ENCODE results near the gene GRIA3. TPM values are rescaled to one million over a fixed set of nuclear protein-coding genes. Genes with fewer than 3 reads are reported as not detected.

The GRIA3 gene
- total RNA-seq, 2 donors from 2014 or later, result not detected

- no peak for ATAC-seq (replicated peaks in 1 of 2)
- no peaks in the 10 kb centered on the region for H3K4me1 Mint-ChIP-seq (ENCODE audit: low read depth)
Observed at GRCh38 chrX:123173833-123174232, 10.2 kb upstream of the GRIA3 start.

DNA sequence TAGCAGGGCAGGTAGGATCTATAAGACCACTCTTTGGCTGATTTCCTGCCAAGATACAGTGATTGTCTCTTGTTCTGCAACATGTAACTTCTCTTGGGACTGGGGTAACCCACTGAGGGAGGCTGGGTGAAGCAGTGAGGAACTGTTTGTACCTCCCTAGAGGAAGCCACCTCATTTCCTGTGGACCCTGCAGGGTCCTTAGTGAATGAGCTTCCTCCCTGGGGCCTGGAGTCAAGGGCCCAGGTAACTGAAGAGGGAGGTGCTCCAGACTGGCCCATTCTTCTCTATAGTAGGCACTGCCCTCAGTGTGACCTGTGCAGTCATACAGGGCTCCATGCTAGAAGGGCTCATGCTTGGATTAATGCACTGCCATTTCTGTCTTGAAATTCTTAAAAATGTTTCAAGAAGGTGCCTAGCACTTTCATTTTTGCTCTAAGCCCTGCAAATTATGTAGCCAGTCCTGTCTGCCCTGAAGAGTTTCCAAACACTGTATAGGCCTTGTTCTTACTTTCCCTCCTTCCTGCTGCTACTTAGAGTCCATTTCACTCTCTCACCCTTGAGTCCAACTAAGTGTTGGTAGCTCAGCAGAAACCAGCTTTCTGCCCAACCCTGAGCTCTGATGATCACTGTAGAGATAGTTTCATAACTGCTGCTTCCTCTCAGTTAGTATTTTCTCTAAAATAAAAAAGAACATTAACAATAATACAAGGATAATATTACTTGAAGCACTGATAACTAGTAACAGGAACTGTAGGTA is 8.5 kb upstream of the GRIA3 start:
- no peaks in the 10 kb centered on the region for H3K4me1 Mint-ChIP-seq (ENCODE audit: low read depth)
- ATAC-seq (replicated peaks in 1 of 2), result no peak
- no peaks in the 10 kb centered on the region for H3K36me3 Mint-ChIP-seq (ENCODE audit: insufficient read depth in 2 of 2)
- no peak overlapping the region for H3K27ac Mint-ChIP-seq
- H3K9me3 Mint-ChIP-seq, result no peaks in the 10 kb centered on the region
- no peak for DNase-seq
- H3K4me3 Mint-ChIP-seq, result no peak overlapping the region
- H3K27me3 Mint-ChIP-seq (ENCODE audit: low read depth), result peaks cover 9% of the 10 kb centered on the region

More at GRCh38 chrX:123173833-123174232, 10.2 kb upstream of the GRIA3 start:
- no peak for DNase-seq
- Mint-ChIP-seq H3K9me3 (no peaks in the 10 kb centered on the region), H3K27ac (no peak overlapping the region), H3K36me3 (ENCODE audit: insufficient read depth in 2 of 2) (no peaks in the 10 kb centered on the region), H3K27me3 (ENCODE audit: low read depth) (peaks cover 6% of the 10 kb centered on the region), H3K4me3 (no peak overlapping the region)

DNA sequence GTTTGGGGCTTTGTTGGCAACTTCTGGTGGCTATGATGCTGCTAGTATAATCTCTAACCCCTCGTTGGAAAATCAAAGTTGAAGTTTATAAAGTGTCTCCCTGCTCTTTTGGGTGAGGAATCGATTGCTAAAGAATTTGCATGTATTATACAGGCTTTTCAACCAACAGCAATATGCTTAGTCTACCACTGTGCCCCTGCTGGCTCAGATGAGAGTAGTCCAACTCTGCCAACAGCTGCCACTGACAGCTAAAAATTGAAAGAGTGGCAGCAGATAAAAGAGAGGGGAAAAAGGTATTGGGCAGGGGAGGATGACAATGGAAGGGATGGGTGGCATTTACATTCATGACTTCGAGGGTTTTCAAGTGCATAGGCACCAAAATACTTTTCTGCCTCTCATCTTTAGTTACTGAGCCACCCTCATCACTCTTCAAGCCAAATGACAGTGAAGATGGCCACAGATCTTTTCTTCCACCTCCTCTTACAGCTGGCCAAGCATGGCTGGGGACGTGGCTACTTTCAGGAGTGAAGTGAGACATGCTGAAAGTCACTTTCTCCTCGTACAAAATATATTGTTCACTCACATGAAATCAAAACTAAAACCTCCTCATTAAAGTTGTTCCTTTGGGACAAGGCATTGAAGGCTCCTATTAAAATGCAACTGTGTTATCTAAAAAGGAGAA is 2.7 kb upstream of the GRIA3 start:
- Mint-ChIP-seq H3K4me3 (no peak overlapping the region), H3K9me3 (peaks cover 0 to 1% of the 10 kb centered on the region in 2 donors), H3K36me3 (ENCODE audit: insufficient read depth in 2 of 2) (no peaks in the 10 kb centered on the region), H3K27ac (no peak overlapping the region), H3K27me3 (ENCODE audit: low read depth) (peaks cover 57% of the 10 kb centered on the region), H3K4me1 (ENCODE audit: low read depth) (no peaks in the 10 kb centered on the region)
- ATAC-seq (replicated peaks in 1 of 2), result no peak
- no peak for DNase-seq

GRCh38 chrX:123184866-123185276 is 793 bp downstream of the GRIA3 start:
- Mint-ChIP-seq H3K9me3 (peaks cover 0 to 1% of the 10 kb centered on the region in 2 donors), H3K27ac (no peak overlapping the region), H3K36me3 (ENCODE audit: insufficient read depth in 2 of 2) (no peaks in the 10 kb centered on the region), H3K4me3 (peak overlapping the region in 1 of 2 donors; percentile 15), H3K4me1 (ENCODE audit: low read depth) (no peaks in the 10 kb centered on the region), H3K27me3 (ENCODE audit: low read depth) (peaks cover 84% of the 10 kb centered on the region)
- ATAC-seq (replicated peaks in 1 of 2) (no peak), DNase-seq (no peak)

DNA sequence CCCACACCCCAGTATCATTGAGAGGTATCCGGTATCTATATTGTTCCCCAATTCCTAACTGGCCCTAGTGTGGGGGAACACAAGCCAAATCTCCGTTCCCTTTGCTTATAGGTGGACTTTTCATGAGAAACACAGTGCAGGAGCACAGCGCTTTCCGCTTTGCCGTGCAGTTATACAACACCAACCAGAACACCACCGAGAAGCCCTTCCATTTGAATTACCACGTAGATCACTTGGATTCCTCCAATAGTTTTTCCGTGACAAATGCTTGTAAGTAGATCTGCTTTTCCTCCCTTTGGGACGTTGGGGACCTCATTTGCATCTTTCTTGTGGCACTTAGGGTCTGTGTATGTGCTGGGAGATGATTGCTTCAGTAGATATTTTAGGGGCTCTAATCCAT is 1.6 kb downstream of the GRIA3 start:
- no peak for DNase-seq
- ATAC-seq (replicated peaks in 1 of 2), result no peak
- Mint-ChIP-seq H3K4me3 (no peak overlapping the region), H3K36me3 (ENCODE audit: insufficient read depth in 2 of 2) (no peaks in the 10 kb centered on the region), H3K27ac (no peak overlapping the region), H3K27me3 (ENCODE audit: low read depth) (peaks cover 87% of the 10 kb centered on the region), H3K4me1 (ENCODE audit: low read depth) (no peaks in the 10 kb centered on the region), H3K9me3 (peaks cover 0 to 1% of the 10 kb centered on the region in 2 donors)

GRCh38 chrX:123186801-123187200 is 2.7 kb downstream of the GRIA3 start:
- no peak for ATAC-seq (replicated peaks in 1 of 2)
- H3K4me1 Mint-ChIP-seq (ENCODE audit: low read depth), result no peaks in the 10 kb centered on the region
- H3K4me3 Mint-ChIP-seq, result no peak overlapping the region
- H3K36me3 Mint-ChIP-seq (ENCODE audit: insufficient read depth in 2 of 2), result no peaks in the 10 kb centered on the region
- no peak for DNase-seq
- peaks cover 0 to 1% of the 10 kb centered on the region in 2 donors for H3K9me3 Mint-ChIP-seq
- peaks cover 87% of the 10 kb centered on the region for H3K27me3 Mint-ChIP-seq (ENCODE audit: low read depth)
- no peak overlapping the region for H3K27ac Mint-ChIP-seq

GRCh38 chrX:123188081-123188480 is 4.0 kb downstream of the GRIA3 start:
- H3K27me3 Mint-ChIP-seq (ENCODE audit: low read depth), result peaks cover 74% of the 10 kb centered on the region
- ATAC-seq (replicated peaks in 1 of 2) (no peak), DNase-seq (no peak)
- H3K9me3 Mint-ChIP-seq, result peaks cover 0 to 1% of the 10 kb centered on the region in 2 donors
- no peaks in the 10 kb centered on the region for H3K4me1 Mint-ChIP-seq (ENCODE audit: low read depth)
- no peak overlapping the region for H3K4me3 Mint-ChIP-seq
- H3K36me3 Mint-ChIP-seq (ENCODE audit: insufficient read depth in 2 of 2), result no peaks in the 10 kb centered on the region
- no peak overlapping the region for H3K27ac Mint-ChIP-seq

GRCh38 chrX:123189338-123189737 is 5.3 kb downstream of the GRIA3 start:
- Mint-ChIP-seq H3K4me1 (ENCODE audit: low read depth) (no peaks in the 10 kb centered on the region), H3K27me3 (ENCODE audit: low read depth) (peaks cover 61% of the 10 kb centered on the region), H3K27ac (no peak overlapping the region), H3K9me3 (no peaks in the 10 kb centered on the region), H3K4me3 (no peak overlapping the region), H3K36me3 (ENCODE audit: insufficient read depth in 2 of 2) (no peaks in the 10 kb centered on the region)
- ATAC-seq (replicated peaks in 1 of 2) (no peak), DNase-seq (no peak)

DNA sequence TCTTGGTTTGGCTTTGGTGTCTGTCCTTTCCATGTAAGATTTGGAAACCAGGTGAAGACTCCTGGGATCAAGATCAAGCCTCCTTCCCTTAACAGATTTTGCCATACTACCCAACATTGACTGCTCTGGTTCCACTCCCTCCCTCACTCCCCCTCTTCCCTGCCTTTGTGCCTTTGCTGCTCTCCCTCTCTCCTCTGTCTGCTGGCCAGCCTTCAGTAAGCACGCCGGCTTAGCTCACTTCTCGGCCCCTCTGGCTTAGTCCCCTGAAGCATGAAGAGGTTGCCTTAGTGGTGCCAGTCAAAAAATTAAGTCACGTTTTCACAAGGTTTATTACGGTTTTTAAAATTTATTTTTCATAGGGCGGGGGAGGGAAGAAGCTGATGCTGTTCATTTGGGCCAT is 6.0 kb downstream of the GRIA3 start:
- Mint-ChIP-seq H3K27me3 (ENCODE audit: low read depth) (peaks cover 58% of the 10 kb centered on the region), H3K9me3 (no peaks in the 10 kb centered on the region), H3K4me1 (ENCODE audit: low read depth) (no peaks in the 10 kb centered on the region), H3K27ac (no peak overlapping the region), H3K4me3 (no peak overlapping the region), H3K36me3 (ENCODE audit: insufficient read depth in 2 of 2) (no peaks in the 10 kb centered on the region)
- DNase-seq (no peak), ATAC-seq (replicated peaks in 1 of 2) (no peak)

- no peak overlapping the region for H3K27ac Mint-ChIP-seq
- H3K4me1 Mint-ChIP-seq (ENCODE audit: low read depth), result no peaks in the 10 kb centered on the region
- DNase-seq, result no peak
- H3K9me3 Mint-ChIP-seq, result no peaks in the 10 kb centered on the region
- no peak for ATAC-seq (replicated peaks in 1 of 2)
- H3K4me3 Mint-ChIP-seq, result no peak overlapping the region
- peaks cover 28% of the 10 kb centered on the region for H3K27me3 Mint-ChIP-seq (ENCODE audit: low read depth)
- H3K36me3 Mint-ChIP-seq (ENCODE audit: insufficient read depth in 2 of 2), result no peaks in the 10 kb centered on the region
Observed at GRCh38 chrX:123193101-123193500, 9.0 kb downstream of the GRIA3 start.

DNA sequence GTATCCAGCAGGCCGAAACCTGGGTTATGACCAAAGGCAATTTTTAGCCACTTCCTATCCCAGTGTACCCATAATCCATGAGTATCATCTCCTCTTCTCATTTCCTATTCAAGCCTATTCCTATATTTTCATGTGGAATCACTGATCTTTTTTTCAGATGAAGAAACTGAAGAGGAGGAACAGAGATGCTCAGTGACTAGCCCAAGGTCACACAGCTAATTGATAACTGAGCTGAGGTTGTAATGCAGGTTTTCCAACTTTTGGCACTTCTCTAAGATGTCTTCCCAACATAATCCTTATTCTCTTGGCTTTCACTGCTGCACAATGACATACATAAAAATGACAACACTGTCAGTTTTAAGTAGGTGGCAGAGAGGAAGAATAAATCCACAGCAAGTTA is 15.3 kb downstream of the GRIA3 start:
- DNase-seq, result no peak
- Mint-ChIP-seq H3K4me3 (no peak overlapping the region), H3K36me3 (ENCODE audit: insufficient read depth in 2 of 2) (no peaks in the 10 kb centered on the region), H3K27me3 (ENCODE audit: low read depth) (peaks cover 5% of the 10 kb centered on the region), H3K9me3 (no peaks in the 10 kb centered on the region), H3K4me1 (ENCODE audit: low read depth) (no peaks in the 10 kb centered on the region), H3K27ac (no peak overlapping the region)
- no peak for ATAC-seq (replicated peaks in 1 of 2)

DNA sequence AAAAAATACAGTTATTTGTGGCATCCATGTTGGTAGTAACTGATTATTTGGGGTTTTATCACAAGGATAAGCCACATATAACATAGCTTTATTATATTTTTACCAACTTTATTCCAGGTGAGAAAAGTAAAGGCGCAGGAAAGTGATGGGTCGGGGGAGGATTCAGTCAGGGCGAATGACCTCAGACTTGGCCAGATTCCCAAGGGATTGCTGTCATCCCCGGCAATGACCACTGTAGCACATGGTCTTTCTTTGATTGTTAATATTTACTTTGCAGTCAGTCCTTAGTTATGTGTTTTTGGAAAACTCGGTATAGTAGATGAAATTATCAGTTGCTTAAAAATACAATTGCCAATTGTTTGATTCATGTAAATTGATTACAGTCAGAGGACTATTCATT is 17.6 kb downstream of the GRIA3 start:
- Mint-ChIP-seq H3K27ac (no peak overlapping the region), H3K4me1 (ENCODE audit: low read depth) (no peaks in the 10 kb centered on the region), H3K36me3 (ENCODE audit: insufficient read depth in 2 of 2) (no peaks in the 10 kb centered on the region), H3K9me3 (no peaks in the 10 kb centered on the region), H3K4me3 (no peak overlapping the region), H3K27me3 (ENCODE audit: low read depth) (peaks cover 5% of the 10 kb centered on the region)
- ATAC-seq (replicated peaks in 1 of 2) (no peak), DNase-seq (no peak)

DNA sequence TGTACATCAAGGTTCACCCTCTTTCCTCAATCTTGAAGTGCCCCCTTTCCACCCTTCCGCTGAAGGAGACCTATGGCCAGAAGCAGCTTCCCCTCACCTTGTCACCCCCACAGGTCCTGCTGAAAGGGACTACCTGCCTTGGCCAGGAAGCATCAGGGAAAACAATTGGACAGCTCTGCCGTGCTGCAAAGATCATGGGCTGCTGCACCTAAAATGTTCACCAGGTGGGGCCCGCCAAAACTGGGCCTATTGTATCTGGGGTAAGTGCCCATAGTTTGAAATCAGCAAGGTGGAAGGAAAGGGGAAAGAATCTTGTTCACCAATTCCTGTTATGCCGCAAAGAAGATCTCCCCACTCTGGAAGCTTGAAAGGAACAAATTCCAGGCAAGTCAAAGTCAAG is 18.4 kb downstream of the GRIA3 start:
- H3K9me3 Mint-ChIP-seq, result no peaks in the 10 kb centered on the region
- ATAC-seq (replicated peaks in 1 of 2), result no peak

DNA sequence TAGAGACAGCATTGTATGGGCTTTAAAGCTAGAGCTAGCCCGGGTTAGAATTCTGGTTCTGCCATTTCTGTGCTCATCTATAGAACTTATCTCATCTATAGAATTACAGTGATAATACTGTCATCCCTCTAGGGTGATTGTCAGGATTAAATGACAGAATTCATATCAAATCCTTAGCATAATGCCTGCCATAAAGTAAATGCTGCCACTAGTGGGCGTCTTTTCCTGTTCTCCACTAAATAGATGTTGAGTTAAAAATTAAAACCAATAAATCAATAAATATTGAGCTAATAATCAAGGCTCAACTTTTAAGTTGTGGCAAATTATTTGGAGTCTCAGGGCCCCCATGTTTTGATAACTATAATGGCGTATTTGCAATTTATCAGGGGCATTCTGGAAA is 19.7 kb downstream of the GRIA3 start:
- Mint-ChIP-seq H3K36me3 (ENCODE audit: insufficient read depth in 2 of 2) (no peaks in the 10 kb centered on the region), H3K27ac (no peak overlapping the region), H3K27me3 (ENCODE audit: low read depth) (peaks cover 10% of the 10 kb centered on the region), H3K9me3 (no peaks in the 10 kb centered on the region), H3K4me3 (no peak overlapping the region), H3K4me1 (ENCODE audit: low read depth) (no peaks in the 10 kb centered on the region)
- no peak for DNase-seq
- no peak for ATAC-seq (replicated peaks in 1 of 2)

More for the DNA sequence above, 18.4 kb downstream of the GRIA3 start:
- Mint-ChIP-seq H3K27ac (no peak overlapping the region), H3K4me1 (ENCODE audit: low read depth) (no peaks in the 10 kb centered on the region), H3K27me3 (ENCODE audit: low read depth) (peaks cover 5% of the 10 kb centered on the region), H3K36me3 (ENCODE audit: insufficient read depth in 2 of 2) (no peaks in the 10 kb centered on the region), H3K4me3 (no peak overlapping the region)
- DNase-seq, result no peak

All from activated T-cell treated with anti-CD3 and anti-CD28 coated beads, Interleukin-2, amount 50 U/mL, for 72 hours (primary cell).